GM12878 (cell line): ENCODE results near the gene NHLRC3.

Experiments
- EP300 ChIP-seq, 2 experiments: fragments of 150-350 bp in 1 of 2; IDR thresholded peaks; 2 replicates each; pipeline ENCODE4 v1.6.1; 2011 to 2012; ENCODE audit warnings: low read depth in 2 of 2, low read length in 2 of 2, borderline replicate concordance in 1 of 2, improper control_type of control experiment in 1 of 2, inconsistent platforms in 1 of 2; ENCODE audit not compliant: control insufficient read depth in 1 of 2
- EZH2 ChIP-seq: IDR thresholded peaks from 2 replicates; pipeline ENCODE4 v1.6.1; 2012; ENCODE audit warnings: low read depth, mild to moderate bottlenecking, control low read depth, inconsistent platforms, low read length, borderline replicate concordance; ENCODE audit not compliant: control insufficient read depth
- JUND ChIP-seq: IDR thresholded peaks from 2 replicates; pipeline ENCODE4 v1.6.1; 2012; ENCODE audit warnings: low read depth, mild to moderate bottlenecking, low read length, improper control_type of control experiment, moderate library complexity
- POLR2A ChIP-seq: IDR thresholded peaks from 2 replicates; pipeline ENCODE4 v1.6.1; 2011; ENCODE audit warnings: low read depth, mild to moderate bottlenecking, low read length
- ZNF274 ChIP-seq: IDR thresholded peaks from one replicate; pipeline ENCODE4 v1.8.0; 2011; ENCODE audit not compliant: insufficient read length, insufficient read depth
- TF ChIP-seq, protein P1 (sequence below), 3 experiments: IDR thresholded peaks in 2 of 3; conservative IDR thresholded peaks in 1 of 3; 2 replicates each; pipeline ENCODE4 v1.5.1; 2011; ENCODE audit warnings: low read depth in 3 of 3, low read length in 3 of 3, mild to moderate bottlenecking in 3 of 3, control low read depth in 2 of 3, moderate library complexity in 2 of 3, inconsistent platforms in 1 of 3, mixed read lengths in 1 of 3; ENCODE audit not compliant: control insufficient read depth in 2 of 3, insufficient read depth in 1 of 3; ENCODE audit errors: extremely low read depth in 1 of 3
- TF ChIP-seq, protein P2 (sequence below): IDR thresholded peaks from 2 replicates; pipeline ENCODE4 v1.6.1; 2012; ENCODE audit warnings: low read depth, low read length, improper control_type of control experiment
- TF ChIP-seq, protein P3 (sequence below): fragments of 450-650 bp; IDR thresholded peaks from 2 replicates; pipeline ENCODE4 v1.6.1; 2017; ENCODE audit warnings: antibody characterized with exemption, mild to moderate bottlenecking, moderate library complexity
- TF ChIP-seq, protein P4 (sequence below): IDR thresholded peaks from 2 replicates; pipeline ENCODE4 v1.6.1; 2012; ENCODE audit warnings: low read length, inconsistent platforms

DNA sequence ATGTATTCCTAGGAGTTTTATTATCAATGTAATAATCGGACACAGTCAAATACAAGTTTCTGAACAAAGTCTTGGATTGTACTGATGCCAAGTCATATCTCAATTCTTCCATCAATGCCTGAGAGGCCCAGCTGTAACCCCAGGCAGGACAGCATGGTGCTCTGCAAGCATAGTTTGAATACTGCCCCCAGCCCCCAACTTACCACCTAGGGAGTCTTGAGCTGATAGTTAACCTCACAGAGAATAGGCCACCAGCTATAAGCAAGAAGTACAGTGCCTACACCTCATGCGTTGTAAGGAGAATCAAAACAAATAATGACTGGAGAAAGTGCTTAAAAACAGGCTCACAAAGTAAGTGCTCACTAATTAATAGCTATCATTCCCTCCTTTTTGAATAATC is 3.1 kb upstream of the NHLRC3 start:
- TF ChIP-seq EZH2 (no peak), EP300 (IDR thresholded peaks at IDR 0.05; ENCODE audit: borderline replicate concordance in 1 of 2, control insufficient read depth in 1 of 2, low read depth in 2 of 2, low read length in 2 of 2) (no peak), JUND (no peak), ZNF274 (no peak), POLR2A (no peak)
- TF ChIP-seq, protein P1, sequence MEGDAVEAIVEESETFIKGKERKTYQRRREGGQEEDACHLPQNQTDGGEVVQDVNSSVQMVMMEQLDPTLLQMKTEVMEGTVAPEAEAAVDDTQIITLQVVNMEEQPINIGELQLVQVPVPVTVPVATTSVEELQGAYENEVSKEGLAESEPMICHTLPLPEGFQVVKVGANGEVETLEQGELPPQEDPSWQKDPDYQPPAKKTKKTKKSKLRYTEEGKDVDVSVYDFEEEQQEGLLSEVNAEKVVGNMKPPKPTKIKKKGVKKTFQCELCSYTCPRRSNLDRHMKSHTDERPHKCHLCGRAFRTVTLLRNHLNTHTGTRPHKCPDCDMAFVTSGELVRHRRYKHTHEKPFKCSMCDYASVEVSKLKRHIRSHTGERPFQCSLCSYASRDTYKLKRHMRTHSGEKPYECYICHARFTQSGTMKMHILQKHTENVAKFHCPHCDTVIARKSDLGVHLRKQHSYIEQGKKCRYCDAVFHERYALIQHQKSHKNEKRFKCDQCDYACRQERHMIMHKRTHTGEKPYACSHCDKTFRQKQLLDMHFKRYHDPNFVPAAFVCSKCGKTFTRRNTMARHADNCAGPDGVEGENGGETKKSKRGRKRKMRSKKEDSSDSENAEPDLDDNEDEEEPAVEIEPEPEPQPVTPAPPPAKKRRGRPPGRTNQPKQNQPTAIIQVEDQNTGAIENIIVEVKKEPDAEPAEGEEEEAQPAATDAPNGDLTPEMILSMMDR (IDR thresholded peaks at IDR 0.05 in 2 of 3, conservative IDR thresholded peaks at IDR 0.05 in 1 of 3; ENCODE audit: control insufficient read depth in 2 of 3, extremely low read depth in 1 of 3, insufficient read depth in 1 of 3, low read depth in 3 of 3, low read length in 3 of 3): no peak
- TF ChIP-seq, protein P2, sequence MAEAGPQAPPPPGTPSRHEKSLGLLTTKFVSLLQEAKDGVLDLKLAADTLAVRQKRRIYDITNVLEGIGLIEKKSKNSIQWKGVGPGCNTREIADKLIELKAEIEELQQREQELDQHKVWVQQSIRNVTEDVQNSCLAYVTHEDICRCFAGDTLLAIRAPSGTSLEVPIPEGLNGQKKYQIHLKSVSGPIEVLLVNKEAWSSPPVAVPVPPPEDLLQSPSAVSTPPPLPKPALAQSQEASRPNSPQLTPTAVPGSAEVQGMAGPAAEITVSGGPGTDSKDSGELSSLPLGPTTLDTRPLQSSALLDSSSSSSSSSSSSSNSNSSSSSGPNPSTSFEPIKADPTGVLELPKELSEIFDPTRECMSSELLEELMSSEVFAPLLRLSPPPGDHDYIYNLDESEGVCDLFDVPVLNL: no peak
- TF ChIP-seq, protein P3, sequence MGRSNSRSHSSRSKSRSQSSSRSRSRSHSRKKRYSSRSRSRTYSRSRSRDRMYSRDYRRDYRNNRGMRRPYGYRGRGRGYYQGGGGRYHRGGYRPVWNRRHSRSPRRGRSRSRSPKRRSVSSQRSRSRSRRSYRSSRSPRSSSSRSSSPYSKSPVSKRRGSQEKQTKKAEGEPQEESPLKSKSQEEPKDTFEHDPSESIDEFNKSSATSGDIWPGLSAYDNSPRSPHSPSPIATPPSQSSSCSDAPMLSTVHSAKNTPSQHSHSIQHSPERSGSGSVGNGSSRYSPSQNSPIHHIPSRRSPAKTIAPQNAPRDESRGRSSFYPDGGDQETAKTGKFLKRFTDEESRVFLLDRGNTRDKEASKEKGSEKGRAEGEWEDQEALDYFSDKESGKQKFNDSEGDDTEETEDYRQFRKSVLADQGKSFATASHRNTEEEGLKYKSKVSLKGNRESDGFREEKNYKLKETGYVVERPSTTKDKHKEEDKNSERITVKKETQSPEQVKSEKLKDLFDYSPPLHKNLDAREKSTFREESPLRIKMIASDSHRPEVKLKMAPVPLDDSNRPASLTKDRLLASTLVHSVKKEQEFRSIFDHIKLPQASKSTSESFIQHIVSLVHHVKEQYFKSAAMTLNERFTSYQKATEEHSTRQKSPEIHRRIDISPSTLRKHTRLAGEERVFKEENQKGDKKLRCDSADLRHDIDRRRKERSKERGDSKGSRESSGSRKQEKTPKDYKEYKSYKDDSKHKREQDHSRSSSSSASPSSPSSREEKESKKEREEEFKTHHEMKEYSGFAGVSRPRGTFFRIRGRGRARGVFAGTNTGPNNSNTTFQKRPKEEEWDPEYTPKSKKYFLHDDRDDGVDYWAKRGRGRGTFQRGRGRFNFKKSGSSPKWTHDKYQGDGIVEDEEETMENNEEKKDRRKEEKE: no peak
- TF ChIP-seq, protein P4, sequence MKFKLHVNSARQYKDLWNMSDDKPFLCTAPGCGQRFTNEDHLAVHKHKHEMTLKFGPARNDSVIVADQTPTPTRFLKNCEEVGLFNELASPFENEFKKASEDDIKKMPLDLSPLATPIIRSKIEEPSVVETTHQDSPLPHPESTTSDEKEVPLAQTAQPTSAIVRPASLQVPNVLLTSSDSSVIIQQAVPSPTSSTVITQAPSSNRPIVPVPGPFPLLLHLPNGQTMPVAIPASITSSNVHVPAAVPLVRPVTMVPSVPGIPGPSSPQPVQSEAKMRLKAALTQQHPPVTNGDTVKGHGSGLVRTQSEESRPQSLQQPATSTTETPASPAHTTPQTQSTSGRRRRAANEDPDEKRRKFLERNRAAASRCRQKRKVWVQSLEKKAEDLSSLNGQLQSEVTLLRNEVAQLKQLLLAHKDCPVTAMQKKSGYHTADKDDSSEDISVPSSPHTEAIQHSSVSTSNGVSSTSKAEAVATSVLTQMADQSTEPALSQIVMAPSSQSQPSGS: no peak
